HEK293T (cell line): Measurements from ENCODE around the gene CLEC1A.

Source experiments
- ARNT ChIP-seq: fragments of 450-650 bp; IDR thresholded peaks from 2 replicates; pipeline ENCODE4 v1.6.1; 2017; ENCODE audit warnings: mild to moderate bottlenecking
- BHLHE40 ChIP-seq: fragments of 450-650 bp; IDR thresholded peaks from 2 replicates; pipeline ENCODE4 v1.6.1; 2016; ENCODE audit warnings: mild to moderate bottlenecking, moderate library complexity, borderline replicate concordance
- ELF4 ChIP-seq: fragments of 450-650 bp; IDR thresholded peaks from 2 replicates; pipeline ENCODE4 v1.6.1; 2017; ENCODE audit warnings: antibody characterized with exemption
- FOXA1 ChIP-seq: fragments of 450-650 bp; IDR thresholded peaks from 2 replicates; pipeline ENCODE4 v1.6.1; 2016; ENCODE audit warnings: mild to moderate bottlenecking
- FOXK2 ChIP-seq: fragments of 450-650 bp; IDR thresholded peaks from 2 replicates; pipeline ENCODE4 v1.6.1; 2016; ENCODE audit warnings: mild to moderate bottlenecking
- FOXM1 ChIP-seq: fragments of 450-650 bp; IDR thresholded peaks from 2 replicates; pipeline ENCODE4 v1.6.1; 2017; ENCODE audit warnings: mild to moderate bottlenecking, borderline replicate concordance
- HDGF ChIP-seq: fragments of 450-650 bp; IDR thresholded peaks from 2 replicates; pipeline ENCODE4 v1.6.1; 2017; ENCODE audit warnings: antibody characterized with exemption, borderline replicate concordance
- L3MBTL2 ChIP-seq: fragments of 450-650 bp; conservative IDR thresholded peaks from 2 replicates; pipeline ENCODE4 v1.6.1; 2016; ENCODE audit warnings: mild to moderate bottlenecking
- LEF1 ChIP-seq: fragments of 450-650 bp; IDR thresholded peaks from 2 replicates; pipeline ENCODE4 v1.6.1; 2017; ENCODE audit warnings: mild to moderate bottlenecking, borderline replicate concordance
- SP1 ChIP-seq: fragments of 450-650 bp; IDR thresholded peaks from 2 replicates; pipeline ENCODE4 v1.6.1; 2017
- SUZ12 ChIP-seq: fragments of 450-650 bp; IDR thresholded peaks from 2 replicates; pipeline ENCODE4 v1.6.1; 2016; ENCODE audit warnings: mild to moderate bottlenecking
- ZNF384 ChIP-seq: fragments of 450-650 bp; IDR thresholded peaks from 2 replicates; pipeline ENCODE4 v1.6.1; 2016
- TF ChIP-seq, protein P1 (sequence below): fragments of 450-650 bp; IDR thresholded peaks from 2 replicates; pipeline ENCODE4 v1.6.1; 2016

GRCh38 chr12:10084733-10085132, 14.1 kb downstream of the CLEC1A start:
- TF ChIP-seq BHLHE40 (no peak), ZNF384 (no peak), L3MBTL2 (no peak), LEF1 (no peak), ELF4 (no peak), SP1 (no peak), FOXK2 (no peak), FOXM1 (no peak), SUZ12 (no peak), FOXA1 (no peak), HDGF (no peak), ARNT (no peak)
- TF ChIP-seq, protein P1, sequence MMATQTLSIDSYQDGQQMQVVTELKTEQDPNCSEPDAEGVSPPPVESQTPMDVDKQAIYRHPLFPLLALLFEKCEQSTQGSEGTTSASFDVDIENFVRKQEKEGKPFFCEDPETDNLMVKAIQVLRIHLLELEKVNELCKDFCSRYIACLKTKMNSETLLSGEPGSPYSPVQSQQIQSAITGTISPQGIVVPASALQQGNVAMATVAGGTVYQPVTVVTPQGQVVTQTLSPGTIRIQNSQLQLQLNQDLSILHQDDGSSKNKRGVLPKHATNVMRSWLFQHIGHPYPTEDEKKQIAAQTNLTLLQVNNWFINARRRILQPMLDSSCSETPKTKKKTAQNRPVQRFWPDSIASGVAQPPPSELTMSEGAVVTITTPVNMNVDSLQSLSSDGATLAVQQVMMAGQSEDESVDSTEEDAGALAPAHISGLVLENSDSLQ, result no peak
